GM12872 (cell line): ENCODE measurements around the gene JAK1.

Experiments used
- TF ChIP-seq, protein P1 (sequence below): IDR thresholded peaks from 3 replicates; pipeline ENCODE4 v1.5.1; 2011; ENCODE audit warnings: low read depth, mild to moderate bottlenecking, low read length, moderate library complexity; ENCODE audit not compliant: insufficient read depth

Gene JAK1

DNA sequence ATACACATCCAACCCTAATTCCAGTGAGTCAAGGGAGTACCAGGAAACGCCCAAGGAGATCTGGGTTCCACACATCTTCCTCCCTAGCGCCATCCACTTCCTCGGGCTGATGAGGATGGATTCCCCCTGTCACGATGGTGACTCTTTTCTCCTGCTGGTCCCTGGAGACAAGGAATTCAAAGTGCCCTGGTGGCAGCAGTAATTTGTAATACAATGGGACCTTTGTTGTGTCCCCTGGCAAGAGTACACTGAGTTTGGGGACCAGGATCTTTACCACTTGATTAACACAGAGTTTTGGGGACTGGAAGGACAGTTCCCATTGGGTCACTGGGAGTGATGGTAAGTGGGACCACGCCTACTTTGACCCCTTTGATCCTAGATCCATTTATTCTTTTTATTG lies 9.4 kb upstream of the JAK1 start:
- TF ChIP-seq, protein P1, sequence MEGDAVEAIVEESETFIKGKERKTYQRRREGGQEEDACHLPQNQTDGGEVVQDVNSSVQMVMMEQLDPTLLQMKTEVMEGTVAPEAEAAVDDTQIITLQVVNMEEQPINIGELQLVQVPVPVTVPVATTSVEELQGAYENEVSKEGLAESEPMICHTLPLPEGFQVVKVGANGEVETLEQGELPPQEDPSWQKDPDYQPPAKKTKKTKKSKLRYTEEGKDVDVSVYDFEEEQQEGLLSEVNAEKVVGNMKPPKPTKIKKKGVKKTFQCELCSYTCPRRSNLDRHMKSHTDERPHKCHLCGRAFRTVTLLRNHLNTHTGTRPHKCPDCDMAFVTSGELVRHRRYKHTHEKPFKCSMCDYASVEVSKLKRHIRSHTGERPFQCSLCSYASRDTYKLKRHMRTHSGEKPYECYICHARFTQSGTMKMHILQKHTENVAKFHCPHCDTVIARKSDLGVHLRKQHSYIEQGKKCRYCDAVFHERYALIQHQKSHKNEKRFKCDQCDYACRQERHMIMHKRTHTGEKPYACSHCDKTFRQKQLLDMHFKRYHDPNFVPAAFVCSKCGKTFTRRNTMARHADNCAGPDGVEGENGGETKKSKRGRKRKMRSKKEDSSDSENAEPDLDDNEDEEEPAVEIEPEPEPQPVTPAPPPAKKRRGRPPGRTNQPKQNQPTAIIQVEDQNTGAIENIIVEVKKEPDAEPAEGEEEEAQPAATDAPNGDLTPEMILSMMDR = no peak

DNA sequence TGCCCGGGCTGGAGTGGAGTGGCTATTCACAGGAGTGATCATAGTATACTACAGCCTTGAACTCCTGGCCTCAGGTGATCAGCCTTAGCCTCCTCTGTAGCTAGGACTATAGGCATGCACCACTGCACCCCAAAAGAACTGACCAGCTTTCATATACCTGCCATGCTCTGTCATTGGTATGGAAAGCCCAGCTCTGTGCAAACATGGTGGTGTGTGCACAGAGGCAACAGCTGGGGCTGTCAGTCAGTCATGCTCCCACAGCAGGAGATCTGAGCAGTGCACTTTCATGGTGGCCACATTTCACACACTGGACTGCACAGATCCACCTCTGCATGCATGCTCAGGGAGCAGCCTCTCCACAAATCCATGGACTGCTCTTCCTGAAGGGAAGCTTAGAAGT lies 8.8 kb upstream of the JAK1 start:
- TF ChIP-seq, protein P1 = no peak

DNA sequence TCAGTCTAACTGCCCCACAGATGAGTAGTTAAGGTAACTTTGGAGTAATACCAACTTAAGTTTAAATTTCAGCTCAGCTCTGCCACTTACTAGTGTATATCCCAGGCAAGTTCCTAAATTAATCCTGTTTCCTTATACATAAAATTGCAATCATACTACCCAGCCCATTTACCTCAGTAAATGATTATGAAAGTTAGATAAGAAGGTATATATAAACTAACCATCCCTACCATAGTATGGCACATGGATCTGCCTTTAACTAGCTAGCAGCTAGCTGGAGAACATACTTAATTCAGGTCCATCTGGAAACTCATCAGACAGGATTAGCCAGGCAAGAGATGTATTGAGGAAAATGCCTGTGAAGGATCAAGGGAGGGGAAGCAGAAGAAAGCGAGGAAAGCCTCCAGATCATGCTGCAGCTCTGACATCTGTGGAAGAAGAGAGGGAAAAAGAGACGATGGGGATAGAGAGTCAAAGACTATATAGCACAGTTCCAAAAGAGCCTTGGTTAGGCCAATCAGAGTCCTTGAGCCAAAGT lies 8.0 kb upstream of the JAK1 start:
- TF ChIP-seq, protein P1 = no peak

DNA sequence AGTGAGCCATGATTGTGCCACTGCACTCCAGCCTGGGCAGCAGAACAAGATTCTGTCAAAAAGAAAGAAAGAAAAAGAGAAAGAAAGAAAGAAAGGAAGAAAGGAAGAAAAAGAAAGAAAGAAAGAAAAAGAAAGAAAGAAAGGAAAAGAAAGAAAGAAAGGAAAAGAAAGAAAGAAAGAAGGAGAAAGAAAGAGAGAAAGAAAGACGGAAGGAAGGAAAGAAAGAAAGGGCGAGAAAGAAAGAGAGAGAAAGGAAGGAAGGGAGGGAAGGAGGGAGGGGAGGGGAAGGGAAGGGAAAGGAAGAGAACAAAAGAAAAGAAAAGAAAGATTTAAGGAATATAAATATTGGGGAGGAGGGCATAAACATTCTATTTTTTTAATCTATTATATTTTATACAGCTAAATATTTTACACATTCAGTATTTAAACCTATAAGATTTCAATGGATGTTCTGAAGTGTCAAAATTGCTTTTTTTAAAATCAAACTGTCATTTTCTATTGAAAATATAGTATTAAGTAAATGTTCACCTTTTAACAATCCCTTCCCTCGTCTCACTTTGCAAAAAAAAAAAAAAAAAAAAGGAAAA lies 6.8 kb upstream of the JAK1 start:
- TF ChIP-seq, protein P1 = no peak

DNA sequence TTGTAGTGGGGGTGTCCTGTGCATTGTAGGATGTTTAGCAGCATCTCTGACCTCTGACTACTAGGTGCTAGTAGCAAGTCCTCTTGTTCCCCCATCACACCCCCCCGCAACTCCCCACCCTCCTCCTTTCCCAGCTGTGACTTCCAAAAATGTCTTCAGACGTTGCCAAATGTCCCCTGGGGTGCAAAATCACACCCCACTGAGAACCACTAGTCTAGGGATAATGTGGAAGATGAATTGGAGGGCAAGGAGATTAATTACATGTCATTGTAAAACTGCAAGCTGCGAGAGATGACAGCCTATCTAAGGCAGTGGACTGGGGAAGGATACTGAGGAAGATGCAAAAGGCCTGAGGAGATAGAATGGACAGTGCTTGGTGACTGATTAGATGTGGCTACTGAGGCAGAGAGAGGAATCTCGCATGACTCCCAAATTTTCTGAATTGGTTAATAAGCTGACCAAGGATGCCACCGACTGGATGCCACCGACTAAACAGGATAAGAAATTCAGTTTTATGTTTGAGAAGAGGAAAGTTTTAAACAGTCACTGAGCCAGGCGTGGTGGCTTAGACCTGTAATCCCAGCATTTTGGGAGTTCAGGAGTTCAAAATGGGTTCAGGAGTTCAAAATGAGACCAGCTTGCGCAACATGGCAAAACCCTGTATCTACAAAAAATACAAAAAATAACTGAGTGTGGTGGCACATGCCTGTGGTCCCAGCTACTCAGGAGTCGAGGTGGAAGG lies 3.1 kb upstream of the JAK1 start:
- TF ChIP-seq, protein P1 = no peak

DNA sequence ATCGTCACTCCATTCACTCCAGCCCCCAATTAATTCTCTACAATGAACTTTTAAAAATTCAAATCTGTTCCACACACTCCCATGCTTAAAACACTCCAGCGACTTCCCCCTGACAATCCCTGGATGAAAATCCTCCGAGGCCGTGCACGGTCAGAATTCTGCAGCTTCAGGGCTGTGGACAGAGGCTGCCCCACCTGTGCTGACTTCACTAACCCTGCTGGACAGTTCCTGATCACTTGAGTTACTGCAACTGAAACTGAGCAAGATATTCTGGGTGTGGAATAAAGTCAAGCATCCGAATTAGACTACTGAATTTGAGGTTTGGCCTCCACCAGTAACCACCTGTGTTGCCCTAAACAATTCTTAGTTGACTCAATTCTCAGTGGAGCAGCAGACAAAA lies 1.0 kb upstream of the JAK1 start:
- TF ChIP-seq, protein P1 = no peak

DNA sequence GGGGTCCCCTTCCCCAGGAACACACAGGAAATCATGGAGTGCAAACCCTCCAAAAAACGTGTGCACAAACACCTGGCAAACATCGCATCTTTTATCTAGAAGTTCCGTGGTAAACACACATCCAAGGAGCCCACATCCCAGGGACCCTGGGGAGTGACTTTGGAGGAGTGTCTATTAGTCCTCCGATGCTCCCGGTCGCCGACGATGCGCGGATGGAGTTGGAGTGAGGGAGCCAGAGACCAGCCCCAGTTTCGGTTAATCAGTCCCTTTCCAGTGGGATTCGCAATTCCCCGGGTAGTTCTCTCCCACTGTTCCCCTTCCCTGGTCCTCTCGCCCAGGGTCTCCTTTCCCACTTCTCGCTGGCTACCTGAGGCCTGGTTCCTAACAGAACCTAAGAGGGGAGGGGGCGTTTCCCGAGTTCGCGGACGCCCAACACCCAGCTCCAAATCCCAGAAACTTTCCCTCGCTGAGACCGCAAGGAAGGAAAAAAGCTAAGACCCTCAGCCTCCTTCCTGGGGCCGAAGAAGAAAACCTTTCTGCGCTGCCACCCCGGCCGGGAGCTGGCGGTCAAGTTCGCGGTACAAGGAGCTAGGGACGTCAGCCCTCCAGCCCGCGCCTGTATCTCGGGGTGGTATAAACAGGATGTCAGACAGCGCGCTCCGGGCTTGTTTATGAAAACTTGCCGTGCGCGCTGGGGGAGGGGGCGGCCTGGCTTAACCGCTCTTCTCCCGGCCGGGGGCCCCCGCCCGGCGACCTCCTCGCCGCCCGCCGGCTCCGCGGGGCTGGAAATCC lies 787 bp downstream of the JAK1 start:
- TF ChIP-seq, protein P1 = no peak
